Thoracic aorta (tissue), 2 donors: ENCODE data around the gene OTUD7B. TPM values are rescaled to one million over a fixed set of nuclear protein-coding genes. Genes with fewer than 3 reads are reported as not detected.

ENCODE experiments used
- ATAC-seq: fragments of 150-250 bp; one replicate; pipeline ENCODE4 v1.8.0; 2017; ENCODE audit warnings: low read depth; ENCODE audit not compliant: insufficient number of reproducible peaks, low FRiP score
- DNase-seq: peaks from one replicate; pipeline ENCODE4 v3.0.0-alpha.2; 2020; ENCODE audit warnings: low spot score
- H3K27ac ChIP-seq, 2 donors: fragments of 200-600 bp; sonication (generic); 1 replicate in 1 of 2; 2 replicates in 1 of 2; pipeline ENCODE4 v1.5.1; 2016; ENCODE audit warnings: mild to moderate bottlenecking in 2 of 2, moderate library complexity in 2 of 2
- H3K27me3 ChIP-seq: fragments of 200-600 bp; sonication (generic); replicated peaks from 2 replicates; pipeline ENCODE4 v1.6.0; 2016; ENCODE audit warnings: mild to moderate bottlenecking; ENCODE audit not compliant: insufficient read depth
- H3K36me3 ChIP-seq: fragments of 200-600 bp; sonication (generic); one replicate; pipeline ENCODE4 v1.5.1; 2016
- H3K4me1 ChIP-seq, 2 donors: fragments of 200-600 bp; sonication (generic); 1 replicate in 1 of 2; 2 replicates in 1 of 2; pipeline versions ENCODE4 v1.5.1 to v1.6.0; 2016; ENCODE audit warnings: low read depth in 2 of 2, mild to moderate bottlenecking in 1 of 2; ENCODE audit not compliant: control insufficient read depth in 1 of 2
- H3K4me3 ChIP-seq: fragments of 200-600 bp; sonication (generic); 2 replicates; pipeline ENCODE4 v1.5.1; 2016; ENCODE audit warnings: mild to moderate bottlenecking
- H3K9me3 ChIP-seq: fragments of 200-600 bp; sonication (generic); 2 replicates; pipeline ENCODE4 v1.5.1; 2016
- CTCF ChIP-seq: fragments of 200-600 bp; sonication (generic); IDR thresholded peaks from one replicate; pipeline ENCODE4 v1.5.1; 2019; ENCODE audit warnings: antibody characterized with exemption
- total RNA-seq, 2 donors: library from RNA; depleted of rRNA; stranded (reverse); fragments of >200 nt; gene quantifications; one replicate each; pipeline versions ENCODE4 v1.1.0 to v1.2.3, GENCODE V29; 2016

Gene OTUD7B
- total RNA-seq, 2 donors from 2014 or later: 29.9 to 30.6 TPM

DNA sequence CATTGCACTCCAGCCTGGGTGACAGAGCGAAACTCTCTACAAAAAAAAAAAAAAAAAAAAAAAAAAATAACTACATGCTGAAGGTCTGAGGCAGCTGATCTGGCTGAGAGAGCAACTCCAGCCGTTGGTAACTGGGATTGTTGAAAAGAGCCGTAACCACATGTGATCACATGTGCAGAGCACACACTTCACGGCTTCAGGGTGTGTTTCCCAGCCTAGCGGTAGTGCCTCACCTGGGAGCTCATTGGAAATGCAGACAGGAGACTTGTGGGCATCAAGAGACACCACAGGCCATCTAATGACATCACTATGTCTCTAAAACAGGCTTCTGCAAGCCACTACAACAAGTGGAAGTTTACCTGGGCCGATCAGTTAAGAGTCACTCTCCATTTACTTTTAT, 11.8 kb upstream of the OTUD7B start:
- DNase-seq: no peak
- peaks cover 0 to 17% of the 10 kb centered on the region in 2 donors for H3K4me1 ChIP-seq
- TF ChIP-seq CTCF: no peak
- H3K27ac ChIP-seq: no peak overlapping the region
- H3K9me3 ChIP-seq: no peaks in the 10 kb centered on the region
- H3K4me3 ChIP-seq: no peak overlapping the region
- no peaks in the 10 kb centered on the region for H3K27me3 ChIP-seq
- H3K36me3 ChIP-seq: no peaks in the 10 kb centered on the region
- no peak for ATAC-seq

DNA sequence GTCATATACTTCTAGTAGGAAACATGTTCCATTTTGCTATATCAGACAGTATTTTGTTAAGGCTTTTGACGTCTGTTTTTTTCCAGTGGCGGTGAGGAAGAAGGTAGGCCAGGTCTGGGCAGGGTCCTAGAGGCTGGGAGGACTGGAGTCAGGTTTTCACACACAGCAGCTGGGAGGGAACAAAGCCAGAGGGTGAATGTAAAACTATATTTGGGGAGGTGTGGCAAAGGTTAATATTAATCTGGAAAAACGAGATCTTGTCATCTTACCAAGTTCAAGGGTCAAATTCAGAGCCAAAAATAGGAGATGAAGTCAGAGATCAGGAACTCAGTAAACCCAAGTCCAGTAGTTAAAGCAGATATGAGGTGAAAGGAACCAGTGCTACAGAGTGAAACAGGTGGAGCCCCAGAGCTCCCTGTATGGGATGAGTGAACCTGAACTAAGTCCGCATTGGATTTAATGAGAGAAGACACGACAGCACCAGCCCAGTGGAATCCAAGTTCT, 10.7 kb upstream of the OTUD7B start:
- DNase-seq: no peak
- no peak overlapping the region for H3K4me3 ChIP-seq
- no peaks in the 10 kb centered on the region for H3K27me3 ChIP-seq
- peak overlapping the region; percentile 35 to 66 for H3K27ac ChIP-seq
- H3K36me3 ChIP-seq: no peaks in the 10 kb centered on the region
- no peak for ATAC-seq
- TF ChIP-seq CTCF: no peak
- H3K9me3 ChIP-seq: no peaks in the 10 kb centered on the region
- H3K4me1 ChIP-seq: peaks cover 0 to 17% of the 10 kb centered on the region in 2 donors

DNA sequence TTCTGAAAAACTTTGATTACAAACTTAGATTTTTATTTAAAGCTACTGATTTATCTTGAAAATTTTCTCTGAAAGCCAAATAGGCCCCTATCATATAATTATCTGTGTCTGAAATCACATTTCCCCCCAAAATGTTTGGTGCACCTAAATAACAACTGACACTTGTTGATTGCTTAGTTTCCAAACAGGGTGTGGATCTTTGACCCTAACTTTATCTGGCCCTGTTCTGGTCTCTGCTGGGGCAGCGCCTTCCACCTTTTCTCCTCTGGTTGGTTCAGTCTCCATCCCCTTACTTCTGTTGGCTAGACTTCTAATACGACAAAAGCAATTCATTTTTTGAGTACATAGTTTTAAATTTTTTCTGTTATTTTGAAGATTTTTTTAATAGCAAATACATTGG, 10.2 kb upstream of the OTUD7B start:
- DNase-seq: no peak
- H3K27ac ChIP-seq: peak overlapping the region; percentile 35 to 66
- H3K4me3 ChIP-seq: no peak overlapping the region

DNA sequence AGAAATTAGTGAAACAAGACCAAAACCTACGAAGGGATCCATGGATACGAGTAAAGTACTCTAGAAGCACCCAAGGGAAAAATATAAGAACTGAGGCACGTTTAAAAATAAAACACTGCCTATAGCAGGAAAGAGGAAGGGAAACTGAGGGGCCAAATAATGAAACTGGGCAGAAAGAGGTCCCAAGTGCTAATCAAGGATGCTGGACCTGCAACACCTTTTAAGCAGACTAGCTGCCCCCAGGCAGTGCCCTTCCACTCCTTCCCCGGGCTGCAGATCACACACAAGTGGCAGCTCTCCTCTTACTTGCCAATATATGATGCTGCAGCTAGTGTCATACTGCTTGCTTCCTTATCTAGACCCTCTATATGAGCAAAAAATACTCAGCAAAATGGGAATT, 7.6 kb upstream of the OTUD7B start:
- DNase-seq (no peak), ATAC-seq (no peak)
- Histone ChIP-seq H3K27ac (no peak overlapping the region), H3K27me3 (no peaks in the 10 kb centered on the region), H3K9me3 (no peaks in the 10 kb centered on the region), H3K4me1 (peaks cover 0 to 17% of the 10 kb centered on the region in 2 donors), H3K4me3 (no peak overlapping the region), H3K36me3 (no peaks in the 10 kb centered on the region)
- no peak for TF ChIP-seq CTCF

More for the DNA sequence above, 10.2 kb upstream of the OTUD7B start:
- TF ChIP-seq CTCF: no peak
- H3K27me3 ChIP-seq: no peaks in the 10 kb centered on the region
- peaks cover 0 to 17% of the 10 kb centered on the region in 2 donors for H3K4me1 ChIP-seq
- no peaks in the 10 kb centered on the region for H3K36me3 ChIP-seq
- ATAC-seq: no peak
- H3K9me3 ChIP-seq: no peaks in the 10 kb centered on the region

DNA sequence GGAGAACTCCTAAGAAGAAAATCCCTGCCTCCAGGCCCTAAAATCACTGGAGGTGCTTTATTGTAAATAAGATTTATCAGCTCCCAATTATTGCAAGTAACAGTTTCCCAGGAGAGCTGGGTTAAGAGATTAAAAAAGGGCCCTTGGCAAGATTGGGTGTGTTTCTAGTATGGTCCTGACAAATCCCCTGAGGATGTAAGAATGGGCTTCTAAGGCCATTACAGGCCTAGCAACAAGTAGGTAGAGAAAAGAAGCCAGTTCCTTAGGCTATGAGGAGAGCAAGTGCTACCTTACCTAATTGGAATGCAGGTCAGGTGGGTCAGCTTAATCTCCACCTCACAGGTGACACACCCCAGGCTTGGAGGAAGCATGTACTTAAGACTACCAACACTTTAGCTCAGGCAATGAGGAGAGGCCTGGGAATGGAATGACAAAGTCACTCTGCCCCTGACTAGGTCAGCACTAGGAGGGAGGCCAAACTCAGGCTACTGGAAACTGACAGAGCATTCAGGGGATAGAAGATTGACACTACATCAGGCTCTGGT, 6.8 kb upstream of the OTUD7B start:
- no peaks in the 10 kb centered on the region for H3K36me3 ChIP-seq
- no peak overlapping the region for H3K27ac ChIP-seq
- H3K4me3 ChIP-seq: no peak overlapping the region
- no peaks in the 10 kb centered on the region for H3K9me3 ChIP-seq
- H3K27me3 ChIP-seq: no peaks in the 10 kb centered on the region
- no peak for TF ChIP-seq CTCF
- ATAC-seq (no peak), DNase-seq (no peak)
- peaks cover 0 to 17% of the 10 kb centered on the region in 2 donors for H3K4me1 ChIP-seq
